ENCODE data around the gene SWSAP1.

DNA sequence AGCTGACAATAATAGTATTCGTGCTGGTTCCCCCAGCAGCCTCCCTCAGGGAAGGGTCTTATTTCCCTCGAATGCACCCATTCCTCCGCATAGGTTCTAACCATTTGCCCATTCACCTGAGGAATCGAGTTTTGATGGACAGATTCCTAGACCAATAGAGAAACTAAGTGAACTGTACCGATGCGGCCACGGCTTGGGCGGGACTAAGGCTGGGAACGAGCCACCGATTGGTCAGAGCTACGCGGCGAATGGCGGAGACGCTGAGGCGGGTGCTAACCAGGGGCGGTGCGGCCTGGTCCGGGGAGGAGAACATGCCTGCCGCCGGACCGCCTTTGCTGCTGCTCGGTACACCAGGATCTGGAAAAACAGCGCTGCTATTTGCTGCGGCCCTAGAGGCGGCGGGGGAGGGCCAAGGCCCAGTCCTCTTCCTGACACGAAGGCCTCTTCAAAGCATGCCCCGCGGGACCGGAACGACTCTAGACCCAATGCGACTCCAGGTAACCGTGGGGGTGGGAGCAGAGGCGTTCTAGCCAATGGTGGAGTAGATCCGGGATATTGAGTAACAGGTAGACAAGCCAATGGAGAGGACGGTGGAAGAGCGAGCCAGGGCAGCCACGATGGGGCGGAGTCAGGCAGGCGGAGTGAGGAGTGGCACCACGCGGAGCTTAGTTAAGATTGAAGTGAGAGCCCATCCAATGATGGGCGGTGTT is at the start of gene SWSAP1:
- no peak for TF ChIP-seq POLR2A (IDR thresholded peaks at IDR 0.05)
- TF ChIP-seq, protein P1, sequence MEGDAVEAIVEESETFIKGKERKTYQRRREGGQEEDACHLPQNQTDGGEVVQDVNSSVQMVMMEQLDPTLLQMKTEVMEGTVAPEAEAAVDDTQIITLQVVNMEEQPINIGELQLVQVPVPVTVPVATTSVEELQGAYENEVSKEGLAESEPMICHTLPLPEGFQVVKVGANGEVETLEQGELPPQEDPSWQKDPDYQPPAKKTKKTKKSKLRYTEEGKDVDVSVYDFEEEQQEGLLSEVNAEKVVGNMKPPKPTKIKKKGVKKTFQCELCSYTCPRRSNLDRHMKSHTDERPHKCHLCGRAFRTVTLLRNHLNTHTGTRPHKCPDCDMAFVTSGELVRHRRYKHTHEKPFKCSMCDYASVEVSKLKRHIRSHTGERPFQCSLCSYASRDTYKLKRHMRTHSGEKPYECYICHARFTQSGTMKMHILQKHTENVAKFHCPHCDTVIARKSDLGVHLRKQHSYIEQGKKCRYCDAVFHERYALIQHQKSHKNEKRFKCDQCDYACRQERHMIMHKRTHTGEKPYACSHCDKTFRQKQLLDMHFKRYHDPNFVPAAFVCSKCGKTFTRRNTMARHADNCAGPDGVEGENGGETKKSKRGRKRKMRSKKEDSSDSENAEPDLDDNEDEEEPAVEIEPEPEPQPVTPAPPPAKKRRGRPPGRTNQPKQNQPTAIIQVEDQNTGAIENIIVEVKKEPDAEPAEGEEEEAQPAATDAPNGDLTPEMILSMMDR (IDR thresholded peaks at IDR 0.05) = no peak
